ENCODE data around the gene GLP2R.

DNA sequence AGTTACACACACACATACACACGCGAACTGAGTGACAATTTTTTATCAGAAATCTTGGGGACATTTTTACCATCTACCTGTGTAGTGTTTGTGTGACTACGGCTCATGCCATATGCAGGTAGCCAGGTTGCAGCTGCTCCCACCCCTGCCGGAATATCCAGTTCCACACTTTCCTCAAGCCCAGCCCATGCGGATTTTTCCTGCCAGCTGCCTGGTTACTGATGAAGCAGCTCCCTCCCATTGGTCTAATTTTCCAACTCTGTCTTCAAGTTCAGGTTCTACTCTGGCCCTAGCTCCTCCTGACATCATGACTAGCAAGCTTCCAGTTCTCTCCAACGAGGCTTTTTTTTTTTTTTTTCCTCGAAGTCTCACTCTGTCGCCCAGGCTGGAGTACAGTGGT lies 8.6 kb upstream of the GLP2R start:
- TF ChIP-seq, protein P1, sequence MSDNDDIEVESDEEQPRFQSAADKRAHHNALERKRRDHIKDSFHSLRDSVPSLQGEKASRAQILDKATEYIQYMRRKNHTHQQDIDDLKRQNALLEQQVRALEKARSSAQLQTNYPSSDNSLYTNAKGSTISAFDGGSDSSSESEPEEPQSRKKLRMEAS (IDR thresholded peaks at IDR 0.05; ENCODE audit: low read depth, low read length): no peak
- TF ChIP-seq CTCF (IDR thresholded peaks at IDR 0.05; ENCODE audit: low read depth, low read length) (no peak), POLR2A (IDR thresholded peaks at IDR 0.05; ENCODE audit: extremely low read depth, insufficient read length) (no peak)

Data from NB4 (cell line).